ENCODE measurements around the gene SELENOI. TPM values are rescaled to one million over a fixed set of nuclear protein-coding genes. Genes with fewer than 3 reads are reported as not detected.

SELENOI gene
- total and polyA plus RNA-seq, 2 of the 4 experiments (the other 2 are of a cell fraction): 5.1 to 25.1 TPM

DNA sequence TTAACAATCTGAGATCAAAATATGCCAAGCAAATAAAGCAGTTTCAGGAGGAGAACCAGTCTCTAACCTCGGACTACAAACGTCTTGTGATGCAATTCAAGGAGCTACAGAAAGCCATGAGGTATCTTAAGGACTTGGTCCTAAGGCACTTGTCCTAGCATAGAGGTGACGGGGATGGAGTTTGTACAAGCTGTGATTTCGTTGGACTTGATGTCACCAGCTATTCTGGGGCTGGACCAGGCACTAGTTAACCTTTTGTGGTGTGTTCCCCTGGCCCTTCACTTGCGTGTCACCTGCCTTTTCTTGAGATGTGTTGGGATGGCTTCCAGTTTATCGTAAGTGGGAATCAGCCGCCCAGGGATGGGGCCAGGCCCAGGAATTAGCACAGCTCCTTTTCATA, 98.3 kb downstream of the SELENOI start:
- no peak overlapping the region for H3K23ac ChIP-seq (ENCODE audit: low read depth, low read length)
- H2AK9ac ChIP-seq (replicated peaks; ENCODE audit: low read depth, low read length, poor library complexity): no peak overlapping the region
- H2AFZ ChIP-seq (replicated peaks; ENCODE audit: low read length, poor library complexity): no peak overlapping the region
- peaks cover 34% of the 10 kb centered on the region for H3K27me3 ChIP-seq (ENCODE audit: control insufficient read depth, insufficient read depth, low read length)
- no peak overlapping the region for H3K56ac ChIP-seq (ENCODE audit: extremely low read depth, insufficient read depth, low read length)
- no peak overlapping the region for H3K18ac ChIP-seq (ENCODE audit: low read depth, low read length)
- H3K27ac ChIP-seq (ENCODE audit: insufficient read depth, low read length): no peak overlapping the region
- H4K91ac ChIP-seq (ENCODE audit: insufficient read depth, low read depth, low read length): no peak overlapping the region
- in situ Hi-C loops (cut with MboI; ENCODE audit: low sequenced_read_pairs) (no loop called here), intact Hi-C loops (cut with micrococcal nuclease) (no loop called here), dilution Hi-C loops (cut with HindIII; ENCODE audit: low sequenced_read_pairs, unreplicated experiment) (no loop called here)
- POLR2A ChIA-PET (ENCODE audit: unreplicated experiment): no interaction called here
- H2AK5ac ChIP-seq (ENCODE audit: low read depth, low read length): no peak overlapping the region
- no peak overlapping the region for H3K4me2 ChIP-seq (ENCODE audit: low read depth, low read length)
- WGBS, 2 experiments (ENCODE audit: extremely low coverage in 2 of 2, insufficient read length in 1 of 2): 60% methylated on average over 1 of the region's 7 CpGs; no CpG with 5 or more reads in 1 of the 2 experiments
- no peaks in the 10 kb centered on the region for H3K79me1 ChIP-seq (ENCODE audit: low read depth in 1 of 2, low read length in 2 of 2)
- CTCF ChIA-PET: interaction anchor here (0.5 kb wide), 1 partner anchor 9 kb away, joined by 3 read pairs; no protein-coding TSS in a partner anchor
- H3K36me3 ChIP-seq (ENCODE audit: control insufficient read depth, insufficient read depth, low read length): no peaks in the 10 kb centered on the region
- no peak overlapping the region for H3K4ac ChIP-seq (ENCODE audit: low read depth, low read length)
- H2BK15ac ChIP-seq (ENCODE audit: low read depth, low read length): no peak overlapping the region
- TF ChIP-seq, protein P1, sequence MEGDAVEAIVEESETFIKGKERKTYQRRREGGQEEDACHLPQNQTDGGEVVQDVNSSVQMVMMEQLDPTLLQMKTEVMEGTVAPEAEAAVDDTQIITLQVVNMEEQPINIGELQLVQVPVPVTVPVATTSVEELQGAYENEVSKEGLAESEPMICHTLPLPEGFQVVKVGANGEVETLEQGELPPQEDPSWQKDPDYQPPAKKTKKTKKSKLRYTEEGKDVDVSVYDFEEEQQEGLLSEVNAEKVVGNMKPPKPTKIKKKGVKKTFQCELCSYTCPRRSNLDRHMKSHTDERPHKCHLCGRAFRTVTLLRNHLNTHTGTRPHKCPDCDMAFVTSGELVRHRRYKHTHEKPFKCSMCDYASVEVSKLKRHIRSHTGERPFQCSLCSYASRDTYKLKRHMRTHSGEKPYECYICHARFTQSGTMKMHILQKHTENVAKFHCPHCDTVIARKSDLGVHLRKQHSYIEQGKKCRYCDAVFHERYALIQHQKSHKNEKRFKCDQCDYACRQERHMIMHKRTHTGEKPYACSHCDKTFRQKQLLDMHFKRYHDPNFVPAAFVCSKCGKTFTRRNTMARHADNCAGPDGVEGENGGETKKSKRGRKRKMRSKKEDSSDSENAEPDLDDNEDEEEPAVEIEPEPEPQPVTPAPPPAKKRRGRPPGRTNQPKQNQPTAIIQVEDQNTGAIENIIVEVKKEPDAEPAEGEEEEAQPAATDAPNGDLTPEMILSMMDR (conservative IDR thresholded peaks at IDR 0.05; ENCODE audit: low read depth, low read length): no peak
- TF ChIP-seq CEBPB (IDR thresholded peaks at IDR 0.05; ENCODE audit: low read depth, low read length): no peak
- TF ChIP-seq RAD21 (IDR thresholded peaks at IDR 0.05; ENCODE audit: low read length): no peak
- TF ChIP-seq MAZ (IDR thresholded peaks at IDR 0.05; ENCODE audit: borderline replicate concordance, low read depth, low read length): no peak
- TF ChIP-seq, protein P2, sequence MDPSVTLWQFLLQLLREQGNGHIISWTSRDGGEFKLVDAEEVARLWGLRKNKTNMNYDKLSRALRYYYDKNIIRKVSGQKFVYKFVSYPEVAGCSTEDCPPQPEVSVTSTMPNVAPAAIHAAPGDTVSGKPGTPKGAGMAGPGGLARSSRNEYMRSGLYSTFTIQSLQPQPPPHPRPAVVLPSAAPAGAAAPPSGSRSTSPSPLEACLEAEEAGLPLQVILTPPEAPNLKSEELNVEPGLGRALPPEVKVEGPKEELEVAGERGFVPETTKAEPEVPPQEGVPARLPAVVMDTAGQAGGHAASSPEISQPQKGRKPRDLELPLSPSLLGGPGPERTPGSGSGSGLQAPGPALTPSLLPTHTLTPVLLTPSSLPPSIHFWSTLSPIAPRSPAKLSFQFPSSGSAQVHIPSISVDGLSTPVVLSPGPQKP (IDR thresholded peaks at IDR 0.05; ENCODE audit: borderline replicate concordance, low read depth, low read length): no peak
- no peak for TF ChIP-seq RCOR1 (IDR thresholded peaks at IDR 0.05; ENCODE audit: insufficient replicate concordance, low read length)
- no peak for TF ChIP-seq CHD1 (IDR thresholded peaks at IDR 0.05; ENCODE audit: low read depth, low read length)
- no peak for TF ChIP-seq SMC3 (IDR thresholded peaks at IDR 0.05; ENCODE audit: low read depth, low read length)
- no peak for TF ChIP-seq RFX5 (IDR thresholded peaks at IDR 0.05; ENCODE audit: low read depth, low read length)
- no peak for TF ChIP-seq FOS (IDR thresholded peaks at IDR 0.05; ENCODE audit: low read depth, low read length)
- TF ChIP-seq, protein P3, sequence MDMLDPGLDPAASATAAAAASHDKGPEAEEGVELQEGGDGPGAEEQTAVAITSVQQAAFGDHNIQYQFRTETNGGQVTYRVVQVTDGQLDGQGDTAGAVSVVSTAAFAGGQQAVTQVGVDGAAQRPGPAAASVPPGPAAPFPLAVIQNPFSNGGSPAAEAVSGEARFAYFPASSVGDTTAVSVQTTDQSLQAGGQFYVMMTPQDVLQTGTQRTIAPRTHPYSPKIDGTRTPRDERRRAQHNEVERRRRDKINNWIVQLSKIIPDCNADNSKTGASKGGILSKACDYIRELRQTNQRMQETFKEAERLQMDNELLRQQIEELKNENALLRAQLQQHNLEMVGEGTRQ (IDR thresholded peaks at IDR 0.05; ENCODE audit: low read depth, low read length): no peak
- no peak for TF ChIP-seq POLR2A (IDR thresholded peaks at IDR 0.05; ENCODE audit: low read depth, low read length)
- TF ChIP-seq MXI1 (IDR thresholded peaks at IDR 0.05; ENCODE audit: borderline replicate concordance, low read depth, low read length): no peak
- TF ChIP-seq NFE2L2 (IDR thresholded peaks at IDR 0.05; ENCODE audit: low read depth, low read length): no peak
- TF ChIP-seq BHLHE40 (IDR thresholded peaks at IDR 0.05; ENCODE audit: low read depth, low read length): no peak
- TF ChIP-seq MAFK (IDR thresholded peaks at IDR 0.05; ENCODE audit: low read depth, low read length): no peak
- ATAC-seq (ENCODE audit: low read depth): no peak
- no peak overlapping the region for H3K9ac ChIP-seq (ENCODE audit: low read depth, low read length)
- H4K20me1 ChIP-seq (ENCODE audit: insufficient read depth, low read length): no peaks in the 10 kb centered on the region
- no peak overlapping the region for H4K8ac ChIP-seq (ENCODE audit: low read depth in 2 of 2, low read length in 2 of 2)
- H3K4me1 ChIP-seq (ENCODE audit: control insufficient read depth, insufficient read depth, low read length): no peaks in the 10 kb centered on the region
- H2BK5ac ChIP-seq (ENCODE audit: low read depth, low read length, poor library complexity, severe bottlenecking): no peak overlapping the region
- H3K14ac ChIP-seq (replicated peaks; ENCODE audit: low read depth, low read length): no peak overlapping the region
- no peak for DNase-seq
- no peaks in the 10 kb centered on the region for H3K9me3 ChIP-seq (ENCODE audit: control insufficient read depth, insufficient read depth, low read length)
- no peak overlapping the region for H3K4me3 ChIP-seq (ENCODE audit: insufficient read depth, low read depth, low read length)
- H2BK20ac ChIP-seq (ENCODE audit: low read depth, low read length): no peak overlapping the region
- BruUV-seq (replicated peaks): no TSS peak
- H2BK120ac ChIP-seq (ENCODE audit: low read depth, low read length): no peak overlapping the region
- H3K9me1 ChIP-seq (ENCODE audit: insufficient read depth, low read length): no peaks in the 10 kb centered on the region
- no peak overlapping the region for H4K5ac ChIP-seq (ENCODE audit: low read depth, low read length)
